Sigmoid colon (tissue), 7 donors: ENCODE data around the gene RGR. TPM values are rescaled to one million over a fixed set of nuclear protein-coding genes. Genes with fewer than 3 reads are reported as not detected.

Experiments
- DNase-seq: peaks from one replicate; pipeline ENCODE4 v3.0.0-alpha.2; 2019
- H3K27ac ChIP-seq, 4 donors: fragments of 200-600 bp; sonication (generic); one replicate each; pipeline ENCODE4 v1.5.1; 2016 to 2019; ENCODE audit warnings: mild to moderate bottlenecking in 1 of 4
- H3K27me3 ChIP-seq, 3 donors: fragments of 200-600 bp; sonication (generic); one replicate each; pipeline ENCODE4 v1.5.1; 2019; ENCODE audit warnings: mild to moderate bottlenecking in 1 of 3
- H3K36me3 ChIP-seq, 4 donors: fragments of 200-600 bp; sonication (generic); one replicate each; pipeline ENCODE4 v1.5.1; 2016 to 2019
- H3K4me1 ChIP-seq, 4 donors: fragments of 200-600 bp; sonication (generic); one replicate each; pipeline ENCODE4 v1.5.1; 2017 to 2019
- H3K4me3 ChIP-seq, 4 donors: fragments of 200-600 bp; sonication (generic); one replicate each; pipeline ENCODE4 v1.5.1; 2017 to 2019; ENCODE audit warnings: mild to moderate bottlenecking in 2 of 4, moderate library complexity in 1 of 4
- H3K9me3 ChIP-seq, 4 donors: fragments of 200-600 bp in 3 of 4; sonication (generic) in 3 of 4; one replicate each; pipeline versions ENCODE4 v1.5.1 to v1.6.1; 2013 to 2019
- CTCF ChIP-seq, 4 experiments: fragments of 450-650 bp in 3 of 4; fragments of 200-600 bp in 1 of 4; IDR thresholded peaks; one replicate each; pipeline ENCODE4 v1.5.1; 2016 to 2019; ENCODE audit warnings: antibody characterized with exemption in 4 of 4, mild to moderate bottlenecking in 3 of 4, moderate library complexity in 2 of 4
- EP300 ChIP-seq, 4 donors: sonication (generic); formaldehyde crosslinking; IDR thresholded peaks; one replicate each; pipeline ENCODE4 v1.6.1; 2017; ENCODE audit warnings: antibody characterized with exemption in 4 of 4
- POLR2A ChIP-seq, 2 donors: fragments of 450-650 bp; IDR thresholded peaks; one replicate each; pipeline ENCODE4 v1.6.1; 2016; ENCODE audit warnings: antibody characterized with exemption in 2 of 2, mild to moderate bottlenecking in 2 of 2, moderate library complexity in 2 of 2
- POLR2AphosphoS5 ChIP-seq, 4 donors: sonication (generic); formaldehyde crosslinking; IDR thresholded peaks; one replicate each; pipeline ENCODE4 v1.6.1; 2017; ENCODE audit warnings: antibody characterized with exemption in 4 of 4
- WGBS, 2 donors: extraction: QIAGEN DNeasy Blood & Tissue Kit; methylation state at CpG; one replicate each; pipeline ENCODE4 v1.1.7; 2013; 5-methylcytosine and 5-hydroxymethylcytosine counted together
- intact Hi-C: fragments of 100-400 bp; cut with DNase I; formaldehyde crosslinking; loops from one replicate; pipeline ENCODE4 v1.15.1; 2023
- polyA plus RNA-seq, 3 donors: library from polyadenylated mRNA; stranded (reverse); fragments of 200-250 nt; gene quantifications; one replicate each; pipeline ENCODE4 v1.2.3, GENCODE V29; 2013
- total RNA-seq, 4 donors: library from RNA; depleted of rRNA; stranded (reverse); fragments of >200 nt; gene quantifications; one replicate each; pipeline ENCODE4 v1.1.0, GENCODE V29; 2016
- donor health status: healthy with polysubstance abuse.
- donor health status: Bipolar disorder and iron deficiency.
- donor health status: healthy.

Gene RGR
- total RNA-seq (1 to 10 TPM in 2 of 4 donors, under 1 TPM in 1, not detected in 1; 0.82 to 3.6 (median 1.4) TPM), polyA plus RNA-seq (not detected)

- 40 to 59% methylated on average over 9 of the region's 9 CpGs for WGBS, 2 donors
- H3K27ac ChIP-seq, result peak within 1 kb of the TSS in 1 of 4 donors; percentile 28
Observed at GRCh38 chr10:84244651-84245270, at the start of gene RGR. Gene RGR, plus strand, starts transcription at chr10:84245053. Its CDS starts 38 bp downstream, at chr10:84245091.

GRCh38 chr10:84196083-84196482 lies 48.8 kb upstream of the RGR start:
- peak; percentile 9 for DNase-seq
- TF ChIP-seq POLR2AphosphoS5 (IDR thresholded peaks at IDR 0.05), result no peak
- TF ChIP-seq POLR2A (IDR thresholded peaks at IDR 0.05), result no peak
- TF ChIP-seq CTCF (IDR thresholded peaks at IDR 0.05), result no peak
- TF ChIP-seq EP300 (IDR thresholded peaks at IDR 0.05), result no peak
- 4 to 36% methylated on average over 4 of the region's 4 CpGs for WGBS, 2 donors

More at GRCh38 chr10:84244651-84245270, at the start of gene RGR:
- Histone ChIP-seq H3K36me3 (no peaks in the 10 kb centered on the region), H3K9me3 (no peaks in the 10 kb centered on the region), H3K4me1 (no peaks in the 10 kb centered on the region), H3K4me3 (no peak within 1 kb of the TSS), H3K27me3 (no peaks in the 10 kb centered on the region)
- DNase-seq, result peak; percentile 76
- intact Hi-C loops, result no loop called here
- peak in 2 of 4 donors; percentile 13 to 35 for TF ChIP-seq POLR2AphosphoS5 (IDR thresholded peaks at IDR 0.05)
- TF ChIP-seq CTCF (IDR thresholded peaks at IDR 0.05), result no peak

GRCh38 chr10:84196941-84197340 lies 47.9 kb upstream of the RGR start:
- H3K36me3 ChIP-seq, result no peaks in the 10 kb centered on the region
- H3K4me1 ChIP-seq, result peaks cover 0 to 42% (median 33%) of the 10 kb centered on the region in 4 donors
- H3K27ac ChIP-seq, result peak overlapping the region in 1 of 4 donors; percentile 38
- no peak for TF ChIP-seq EP300 (IDR thresholded peaks at IDR 0.05)
- TF ChIP-seq POLR2A (IDR thresholded peaks at IDR 0.05), result no peak
- TF ChIP-seq POLR2AphosphoS5 (IDR thresholded peaks at IDR 0.05), result peak; percentile 18 to 82 (median 62)
- no peak for TF ChIP-seq CTCF (IDR thresholded peaks at IDR 0.05)
- peak; percentile 88 for DNase-seq
- 41 to 80% methylated on average over 5 of the region's 5 CpGs for WGBS, 2 donors
- H3K9me3 ChIP-seq, result no peaks in the 10 kb centered on the region
- intact Hi-C loops, result no loop called here
- H3K4me3 ChIP-seq, result no peak overlapping the region
- H3K27me3 ChIP-seq, result peaks cover 0 to 33% (median 14%) of the 10 kb centered on the region in 3 donors

More at GRCh38 chr10:84196083-84196482, 48.8 kb upstream of the RGR start:
- intact Hi-C loops, result no loop called here
- peaks cover 0 to 42% (median 33%) of the 10 kb centered on the region in 4 donors for H3K4me1 ChIP-seq
- H3K9me3 ChIP-seq, result no peaks in the 10 kb centered on the region
- H3K27me3 ChIP-seq, result peaks cover 0 to 34% (median 14%) of the 10 kb centered on the region in 3 donors
- no peaks in the 10 kb centered on the region for H3K36me3 ChIP-seq
- no peak overlapping the region for H3K27ac ChIP-seq
- no peak overlapping the region for H3K4me3 ChIP-seq

- DNase-seq, result no peak
- WGBS, 2 donors, result 35 to 77% methylated on average over 5 of the region's 5 CpGs
- peaks cover 0 to 38% (median 14%) of the 10 kb centered on the region in 3 donors for H3K27me3 ChIP-seq
- peaks cover 0 to 42% (median 33%) of the 10 kb centered on the region in 4 donors for H3K4me1 ChIP-seq
- TF ChIP-seq EP300 (IDR thresholded peaks at IDR 0.05) (no peak), POLR2A (IDR thresholded peaks at IDR 0.05) (no peak), POLR2AphosphoS5 (IDR thresholded peaks at IDR 0.05) (no peak), CTCF (IDR thresholded peaks at IDR 0.05) (no peak)
- H3K36me3 ChIP-seq, result no peaks in the 10 kb centered on the region
- no peak overlapping the region for H3K27ac ChIP-seq
- no peaks in the 10 kb centered on the region for H3K9me3 ChIP-seq
- no peak overlapping the region for H3K4me3 ChIP-seq
- intact Hi-C loops, result no loop called here
Observed at GRCh38 chr10:84197643-84198042, 47.2 kb upstream of the RGR start.
